BE2C (cell line): Measurements from ENCODE around the gene MGLL.

Source experiments
- DNase-seq: peaks from one replicate; pipeline ENCODE4 v3.0.0-alpha.2; 2020
- H3K27me3 ChIP-seq: fragments of 250-450 bp; sonication (Bioruptor Pico); 2 replicates; pipeline ENCODE4 v1.5.1; 2020; ENCODE audit warnings: mild to moderate bottlenecking
- H3K36me3 ChIP-seq: fragments of 250-450 bp; sonication (Bioruptor Pico); 2 replicates; pipeline ENCODE4 v1.5.1; 2020; ENCODE audit warnings: mild to moderate bottlenecking
- H3K4me1 ChIP-seq: fragments of 250-450 bp; sonication (Bioruptor Pico); 2 replicates; pipeline ENCODE4 v1.5.1; 2020
- H3K4me3 ChIP-seq: 2 replicates; pipeline ENCODE4 v1.5.1; 2011; ENCODE audit warnings: low read depth, low read length
- H3K9me3 ChIP-seq: fragments of 250-450 bp; sonication (Bioruptor Pico); 2 replicates; pipeline ENCODE4 v1.5.1; 2020
- TF ChIP-seq, protein P1 (sequence below): IDR thresholded peaks from 2 replicates; pipeline ENCODE4 v1.5.1; 2012; ENCODE audit warnings: mild to moderate bottlenecking, low read depth, low read length

Gene MGLL

DNA sequence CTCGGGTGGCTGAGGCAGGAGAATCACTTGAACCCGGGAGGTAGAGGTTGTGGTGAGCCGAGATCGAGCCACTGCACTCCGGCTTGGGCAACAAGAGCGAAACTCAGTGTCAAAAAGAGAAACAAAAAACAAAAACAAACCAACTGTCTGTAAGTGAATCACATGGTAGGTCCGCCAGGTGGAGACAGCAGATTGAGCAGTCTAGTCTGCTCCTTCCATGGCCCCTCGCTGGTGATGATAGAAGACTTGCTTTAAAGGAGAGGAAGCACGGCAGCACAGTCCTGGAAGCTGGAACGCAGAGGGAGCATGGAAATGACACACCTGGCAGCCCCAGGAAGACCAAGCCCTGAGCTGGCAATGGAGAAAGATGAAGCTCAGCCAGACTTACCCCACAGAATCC is 31.4 kb upstream of the MGLL start:
- DNase-seq, result no peak
- no peaks in the 10 kb centered on the region for H3K4me1 ChIP-seq
- TF ChIP-seq, protein P1, sequence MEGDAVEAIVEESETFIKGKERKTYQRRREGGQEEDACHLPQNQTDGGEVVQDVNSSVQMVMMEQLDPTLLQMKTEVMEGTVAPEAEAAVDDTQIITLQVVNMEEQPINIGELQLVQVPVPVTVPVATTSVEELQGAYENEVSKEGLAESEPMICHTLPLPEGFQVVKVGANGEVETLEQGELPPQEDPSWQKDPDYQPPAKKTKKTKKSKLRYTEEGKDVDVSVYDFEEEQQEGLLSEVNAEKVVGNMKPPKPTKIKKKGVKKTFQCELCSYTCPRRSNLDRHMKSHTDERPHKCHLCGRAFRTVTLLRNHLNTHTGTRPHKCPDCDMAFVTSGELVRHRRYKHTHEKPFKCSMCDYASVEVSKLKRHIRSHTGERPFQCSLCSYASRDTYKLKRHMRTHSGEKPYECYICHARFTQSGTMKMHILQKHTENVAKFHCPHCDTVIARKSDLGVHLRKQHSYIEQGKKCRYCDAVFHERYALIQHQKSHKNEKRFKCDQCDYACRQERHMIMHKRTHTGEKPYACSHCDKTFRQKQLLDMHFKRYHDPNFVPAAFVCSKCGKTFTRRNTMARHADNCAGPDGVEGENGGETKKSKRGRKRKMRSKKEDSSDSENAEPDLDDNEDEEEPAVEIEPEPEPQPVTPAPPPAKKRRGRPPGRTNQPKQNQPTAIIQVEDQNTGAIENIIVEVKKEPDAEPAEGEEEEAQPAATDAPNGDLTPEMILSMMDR, result no peak
- H3K27me3 ChIP-seq, result no peaks in the 10 kb centered on the region
- H3K4me3 ChIP-seq, result no peak overlapping the region
- no peaks in the 10 kb centered on the region for H3K36me3 ChIP-seq
- H3K9me3 ChIP-seq, result no peaks in the 10 kb centered on the region

DNA sequence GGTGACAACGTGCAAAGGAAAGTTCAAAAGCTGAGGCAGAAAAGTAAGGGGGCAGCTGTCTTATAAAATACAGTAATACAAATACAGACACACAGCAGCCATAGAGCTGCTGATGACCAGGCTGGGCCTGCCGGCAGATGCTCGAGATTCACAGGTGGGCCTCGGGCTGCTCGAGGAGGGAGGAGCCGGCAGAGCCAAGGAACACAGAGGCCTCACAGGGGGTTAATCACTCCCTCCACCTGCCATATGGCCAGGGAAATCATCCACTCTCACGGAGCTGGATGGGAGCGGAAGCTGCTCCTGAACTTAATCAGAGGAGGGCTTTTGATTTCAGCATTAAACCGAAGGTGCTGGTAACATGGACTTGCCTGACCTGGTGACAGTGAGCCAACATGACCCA is 29.6 kb upstream of the MGLL start:
- no peaks in the 10 kb centered on the region for H3K4me1 ChIP-seq
- no peaks in the 10 kb centered on the region for H3K9me3 ChIP-seq
- no peak for DNase-seq
- H3K4me3 ChIP-seq, result no peak overlapping the region
- TF ChIP-seq, protein P1, result no peak
- no peaks in the 10 kb centered on the region for H3K36me3 ChIP-seq
- no peaks in the 10 kb centered on the region for H3K27me3 ChIP-seq

DNA sequence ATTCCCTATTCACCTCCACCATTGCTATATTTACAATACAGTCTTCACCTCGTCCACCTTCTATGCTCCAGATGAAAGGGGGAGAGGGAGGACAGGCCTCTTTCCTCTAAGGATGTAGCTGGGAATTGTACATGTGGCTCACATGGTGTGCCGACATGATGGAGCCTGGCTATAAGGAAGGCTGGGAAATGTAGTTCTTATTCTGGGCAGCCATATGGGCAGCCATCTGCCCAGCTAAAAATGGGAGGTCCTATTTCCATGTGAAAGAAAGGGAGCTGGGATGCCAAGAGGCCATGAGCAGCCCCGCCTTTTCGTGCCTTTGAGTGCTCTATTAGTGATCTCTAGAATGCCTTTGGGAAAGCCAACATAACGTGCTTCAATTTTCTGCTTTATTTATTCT is 27.1 kb upstream of the MGLL start:
- H3K9me3 ChIP-seq, result no peaks in the 10 kb centered on the region
- no peaks in the 10 kb centered on the region for H3K4me1 ChIP-seq
- DNase-seq, result no peak
- no peaks in the 10 kb centered on the region for H3K27me3 ChIP-seq
- TF ChIP-seq, protein P1, result no peak
- H3K4me3 ChIP-seq, result no peak overlapping the region
- H3K36me3 ChIP-seq, result no peaks in the 10 kb centered on the region

DNA sequence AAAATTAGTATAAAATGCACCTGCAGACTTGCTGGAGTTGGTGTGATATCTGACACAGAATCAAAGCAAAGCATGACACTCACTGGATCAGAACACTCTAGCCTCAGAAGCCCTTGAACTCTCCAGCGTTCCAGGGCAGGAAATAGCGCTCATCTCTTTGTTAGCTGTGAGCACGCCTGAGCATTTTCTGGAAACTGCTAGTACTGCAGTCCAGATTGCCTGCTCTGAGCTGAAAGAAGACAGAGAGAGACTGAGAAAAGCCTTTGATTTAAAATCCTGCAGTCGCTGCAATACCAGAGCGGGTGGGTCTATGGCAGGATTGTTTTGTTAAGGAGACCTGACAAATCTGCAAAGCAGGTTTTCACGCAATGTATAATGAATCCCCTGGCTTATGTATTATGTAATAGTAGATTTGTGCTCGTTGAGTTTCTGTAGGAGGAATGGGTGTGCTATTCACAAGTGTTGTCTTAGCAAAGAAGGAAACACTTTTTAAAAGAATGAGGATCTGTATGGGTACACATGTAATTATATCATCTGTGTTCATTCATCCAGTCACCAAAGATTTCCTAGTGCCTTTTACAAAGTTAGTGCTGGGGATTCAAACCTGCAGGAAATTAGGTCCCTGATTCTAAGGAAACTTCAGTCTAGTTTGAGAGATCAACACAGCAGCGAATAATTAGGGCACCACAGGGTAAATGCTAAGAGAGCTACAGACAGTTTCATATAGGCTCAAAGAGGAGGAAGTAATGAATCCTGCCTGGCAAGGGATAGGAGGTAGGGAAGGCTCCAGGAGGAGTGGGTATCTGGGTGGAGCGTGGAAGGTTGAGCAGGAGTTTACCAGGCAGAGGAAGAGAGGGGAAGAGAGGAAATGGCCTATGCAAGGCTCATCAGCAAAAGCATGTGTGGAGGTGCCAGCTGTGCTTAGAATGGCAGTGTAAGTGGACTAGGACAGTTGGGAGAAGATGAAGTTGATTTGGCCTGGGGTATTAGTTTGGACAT is 26.1 kb upstream of the MGLL start:
- DNase-seq, result no peak
- no peaks in the 10 kb centered on the region for H3K27me3 ChIP-seq
- TF ChIP-seq, protein P1, result no peak

DNA sequence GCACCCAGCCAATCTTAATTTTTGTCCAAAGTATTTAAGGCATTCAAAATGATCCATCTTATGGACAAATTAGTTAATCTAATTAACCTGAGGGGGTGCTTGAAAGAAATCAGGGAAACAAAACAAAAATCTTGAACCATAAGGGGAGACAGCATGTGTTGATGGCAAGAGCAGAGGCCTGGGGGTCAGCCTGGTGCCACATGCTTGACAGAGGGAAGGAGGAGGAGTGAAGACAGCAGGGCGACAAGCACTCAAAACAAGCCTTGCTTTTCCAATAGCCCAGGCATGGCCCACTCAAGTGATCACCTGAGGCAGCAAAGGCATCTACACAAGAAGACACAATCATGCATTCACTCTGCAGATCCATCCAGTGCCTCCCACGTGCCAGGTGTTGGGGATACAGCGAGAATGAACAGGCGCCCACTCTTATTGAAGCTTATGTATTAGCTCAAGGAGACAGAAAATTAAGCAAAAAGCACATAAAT is 25.0 kb upstream of the MGLL start:
- no peak for DNase-seq
- H3K4me3 ChIP-seq, result no peak overlapping the region
- TF ChIP-seq, protein P1, result no peak
- no peaks in the 10 kb centered on the region for H3K36me3 ChIP-seq
- no peaks in the 10 kb centered on the region for H3K9me3 ChIP-seq
- no peaks in the 10 kb centered on the region for H3K4me1 ChIP-seq
- no peaks in the 10 kb centered on the region for H3K27me3 ChIP-seq

More for the DNA sequence above, 26.1 kb upstream of the MGLL start:
- H3K4me1 ChIP-seq, result no peaks in the 10 kb centered on the region
- no peak overlapping the region for H3K4me3 ChIP-seq
- no peaks in the 10 kb centered on the region for H3K9me3 ChIP-seq
- H3K36me3 ChIP-seq, result no peaks in the 10 kb centered on the region

DNA sequence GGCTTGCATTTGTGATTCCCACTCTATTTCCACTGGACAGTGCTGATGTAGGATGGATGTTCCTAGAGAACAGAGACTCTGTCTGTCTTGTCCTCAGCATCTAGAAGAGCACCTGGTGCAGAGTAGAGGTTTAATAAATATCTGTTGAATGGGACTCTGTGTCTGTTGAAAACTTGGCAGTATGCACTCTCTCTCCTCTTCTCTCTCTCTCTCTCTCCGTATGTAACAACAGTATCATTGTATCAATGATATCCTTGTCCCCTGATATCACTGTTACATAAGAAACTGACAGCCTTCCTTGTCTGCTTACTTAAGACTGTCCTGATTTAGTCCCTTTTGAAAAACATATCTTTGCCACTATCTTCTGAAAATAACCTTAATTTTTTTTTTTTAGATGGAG is 24.3 kb upstream of the MGLL start:
- Histone ChIP-seq H3K9me3 (no peaks in the 10 kb centered on the region), H3K27me3 (no peaks in the 10 kb centered on the region), H3K36me3 (no peaks in the 10 kb centered on the region), H3K4me3 (no peak overlapping the region), H3K4me1 (no peaks in the 10 kb centered on the region)
- TF ChIP-seq, protein P1, result no peak
- no peak for DNase-seq
